Stimulated activated CD8-positive, alpha-beta memory T cell treated with anti-CD3 and anti-CD28 coated beads, Interleukin-15, amount 100 ng/mL, for 48 hours (primary cell): Measurements from ENCODE around the gene SORBS1.

ENCODE experiments used
- DNase-seq, 2 donors: peaks; one replicate each; pipeline ENCODE4 v3.0.0-alpha.2; 2020; ENCODE audit warnings: low read depth in 2 of 2

Gene SORBS1

GRCh38 chr10:95513941-95514392, 47.2 kb downstream of the SORBS1 start:
- peak; percentile 2 to 8 for DNase-seq

DNA sequence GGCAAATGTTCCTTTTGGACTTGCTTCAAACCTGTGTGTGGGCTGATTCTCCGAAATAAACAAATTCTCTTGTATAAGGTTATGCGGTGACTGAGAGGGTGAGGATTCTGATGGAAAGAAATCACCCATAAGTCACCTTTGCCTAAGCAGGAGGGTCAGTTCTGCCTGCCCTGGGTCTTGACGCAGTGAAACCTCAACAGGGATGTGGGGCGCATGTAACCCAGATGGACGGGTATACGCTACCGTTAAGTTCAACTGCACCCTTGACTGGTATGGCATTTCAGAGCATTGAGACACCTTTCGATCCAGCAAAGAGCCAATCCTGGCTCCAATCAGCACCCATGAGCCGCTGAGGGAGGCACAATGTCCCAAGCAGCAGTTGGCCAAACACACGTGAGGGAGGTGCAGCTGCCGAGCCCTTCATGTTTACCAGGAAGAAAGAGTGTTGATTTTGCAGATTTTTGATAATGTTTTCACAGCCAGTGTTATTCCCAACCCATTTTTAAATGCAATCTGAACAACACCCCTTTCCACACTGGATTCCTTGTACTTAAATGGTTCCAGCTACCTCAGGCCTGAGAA, 48.1 kb downstream of the SORBS1 start:
- DNase-seq = no peak

DNA sequence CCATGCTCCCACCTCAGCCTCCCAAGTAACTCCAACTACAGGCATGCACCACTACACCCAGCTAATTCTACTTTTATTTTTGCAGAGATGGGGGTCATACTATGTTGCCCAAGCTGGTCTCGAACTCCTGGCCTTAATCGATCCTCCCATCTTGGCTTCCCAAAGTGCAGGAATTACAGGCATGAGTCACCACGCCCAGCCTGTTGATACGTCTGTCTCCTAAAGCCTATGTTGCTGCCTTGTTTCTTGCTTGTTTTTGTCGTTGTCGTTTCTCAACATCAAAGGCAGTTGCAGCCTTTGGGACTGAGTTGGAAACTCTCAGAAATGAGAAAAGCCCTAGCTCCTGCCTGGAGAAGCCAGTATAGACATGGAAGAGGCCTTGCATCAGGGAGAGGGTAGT, 49.9 kb downstream of the SORBS1 start:
- no peak for DNase-seq

GRCh38 chr10:95509251-95509650, 51.9 kb downstream of the SORBS1 start:
- DNase-seq = no peak

- DNase-seq = no peak
These were observed 52.4 kb downstream of the SORBS1 start for GRCh38 chr10:95508730-95509129.

DNA sequence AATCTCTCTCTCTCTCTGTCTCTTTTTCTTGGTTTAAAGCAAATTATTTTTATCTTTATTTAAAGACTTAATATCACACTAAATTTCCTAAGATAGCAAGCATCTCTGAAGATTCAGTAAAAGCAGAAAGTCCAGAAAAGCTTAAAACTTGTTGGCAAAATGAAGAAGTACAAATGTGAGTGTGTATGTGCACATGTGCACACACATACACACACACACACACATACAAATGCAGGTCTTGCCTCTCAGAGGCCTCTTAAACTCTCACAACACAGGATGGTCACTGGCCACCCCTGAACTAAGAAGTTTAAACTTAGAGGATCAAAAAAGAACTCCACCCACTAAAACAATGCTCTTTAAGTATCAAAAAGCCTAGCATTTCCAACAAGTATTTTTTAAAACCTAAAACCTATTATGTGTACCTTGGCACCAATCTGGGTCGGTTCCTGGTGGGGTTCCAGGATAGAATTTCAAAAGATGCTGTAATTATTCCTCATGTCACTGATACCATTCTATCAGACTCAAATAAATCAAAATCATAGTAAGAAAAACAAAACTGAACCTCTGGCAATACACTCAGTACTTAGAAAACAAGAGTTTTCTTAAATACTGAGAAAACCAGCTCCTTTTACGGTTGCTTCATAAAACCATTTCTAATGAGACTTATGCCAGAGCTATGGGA, 55.0 kb downstream of the SORBS1 start:
- no peak for DNase-seq

DNA sequence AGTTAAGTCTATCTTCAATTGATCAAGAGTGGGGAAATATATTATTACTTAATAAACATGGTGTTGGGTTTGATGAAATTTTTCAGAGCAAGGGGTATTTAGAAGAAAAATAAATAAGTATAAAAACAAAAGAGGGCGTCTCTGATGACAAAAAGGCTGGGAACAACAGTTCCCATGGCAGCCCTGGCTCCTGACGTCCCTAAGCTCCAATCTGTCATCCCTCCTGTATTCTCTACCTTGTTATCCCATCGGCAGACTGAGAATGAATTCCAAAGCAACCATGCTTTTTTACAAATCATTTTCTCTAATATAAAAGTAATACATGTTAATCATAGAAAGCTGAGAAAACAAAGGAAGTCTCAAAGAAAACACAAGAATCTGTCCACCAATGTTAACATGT, 55.5 kb downstream of the SORBS1 start:
- no peak for DNase-seq

GRCh38 chr10:95505084-95505610, 56.0 kb downstream of the SORBS1 start:
- no peak for DNase-seq

DNA sequence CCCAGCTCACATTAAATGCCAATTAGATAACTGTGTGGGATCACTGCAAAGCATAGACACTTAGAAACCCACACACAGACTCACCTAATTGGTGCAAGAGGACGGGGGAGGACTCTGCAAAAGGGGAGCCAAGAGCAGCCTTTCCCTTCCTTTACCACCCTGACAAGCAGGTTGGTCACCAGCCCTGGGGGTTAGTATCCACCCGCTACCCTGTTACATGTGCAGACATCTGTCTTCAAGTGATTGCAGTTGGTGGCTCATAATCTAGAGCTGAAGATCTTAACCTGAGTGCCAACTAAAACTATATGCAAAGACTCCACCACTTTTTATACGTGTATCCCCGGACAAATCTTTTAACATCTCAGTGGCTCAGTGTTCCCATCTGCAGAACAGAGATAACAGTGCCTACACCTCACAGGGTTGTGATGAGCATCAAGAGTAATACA, 56.9 kb downstream of the SORBS1 start:
- no peak for DNase-seq

DNA sequence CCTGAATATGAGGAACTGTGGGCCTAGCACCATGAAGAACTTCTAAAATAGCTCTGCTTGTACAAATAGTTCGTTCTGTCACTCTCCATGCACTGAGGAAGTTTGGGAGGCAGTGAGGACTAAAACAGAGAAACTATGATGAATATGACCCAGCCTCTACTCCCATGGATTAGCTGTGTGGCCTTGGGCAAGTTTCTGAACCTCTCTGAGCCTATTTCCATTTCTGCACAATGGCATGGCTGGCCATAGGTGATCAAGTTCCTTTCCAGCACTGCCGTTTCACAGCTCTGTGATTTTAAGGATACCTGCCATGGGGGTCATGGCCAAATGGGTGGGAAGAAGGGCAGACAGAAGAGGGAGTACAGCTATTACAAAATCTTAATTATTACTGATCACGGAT, 57.6 kb downstream of the SORBS1 start:
- no peak for DNase-seq

DNA sequence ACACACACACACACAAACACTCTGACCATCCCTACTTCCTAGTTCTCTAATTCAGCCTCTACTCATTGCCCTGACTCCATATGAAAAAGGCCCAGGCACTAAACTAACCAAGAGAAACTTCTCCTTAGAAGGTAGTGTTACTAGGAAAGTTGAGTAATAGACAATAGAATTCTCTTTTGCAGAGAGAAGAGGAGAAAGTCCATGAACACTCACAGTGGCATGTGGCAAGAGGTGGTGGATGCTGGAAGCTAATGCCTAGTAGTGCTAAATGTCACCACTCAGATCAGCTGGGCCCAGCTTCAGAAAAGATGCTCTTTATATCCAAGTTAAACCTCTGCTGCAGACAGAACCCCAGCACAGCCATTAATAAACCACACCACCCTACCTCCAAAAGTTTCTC, 58.2 kb downstream of the SORBS1 start:
- no peak for DNase-seq

DNA sequence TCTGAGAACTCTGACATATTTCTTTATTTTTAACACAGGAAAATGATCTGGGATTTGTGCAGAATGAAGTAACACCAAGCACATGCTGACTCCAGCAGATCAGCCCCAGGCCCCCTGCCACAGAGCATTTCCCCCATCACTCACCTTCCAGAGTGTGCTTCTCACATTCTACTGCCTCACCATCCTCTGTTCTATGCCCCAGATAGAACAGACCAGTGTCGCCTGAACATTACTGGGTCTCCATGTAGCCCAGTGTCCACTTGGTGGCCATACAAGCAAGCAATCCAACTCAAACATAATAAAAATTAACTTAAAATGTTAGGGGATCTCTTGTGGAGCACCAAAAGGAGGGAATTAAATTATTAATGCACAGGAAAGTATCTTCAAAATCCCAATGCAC, 58.8 kb downstream of the SORBS1 start:
- DNase-seq = no peak

DNA sequence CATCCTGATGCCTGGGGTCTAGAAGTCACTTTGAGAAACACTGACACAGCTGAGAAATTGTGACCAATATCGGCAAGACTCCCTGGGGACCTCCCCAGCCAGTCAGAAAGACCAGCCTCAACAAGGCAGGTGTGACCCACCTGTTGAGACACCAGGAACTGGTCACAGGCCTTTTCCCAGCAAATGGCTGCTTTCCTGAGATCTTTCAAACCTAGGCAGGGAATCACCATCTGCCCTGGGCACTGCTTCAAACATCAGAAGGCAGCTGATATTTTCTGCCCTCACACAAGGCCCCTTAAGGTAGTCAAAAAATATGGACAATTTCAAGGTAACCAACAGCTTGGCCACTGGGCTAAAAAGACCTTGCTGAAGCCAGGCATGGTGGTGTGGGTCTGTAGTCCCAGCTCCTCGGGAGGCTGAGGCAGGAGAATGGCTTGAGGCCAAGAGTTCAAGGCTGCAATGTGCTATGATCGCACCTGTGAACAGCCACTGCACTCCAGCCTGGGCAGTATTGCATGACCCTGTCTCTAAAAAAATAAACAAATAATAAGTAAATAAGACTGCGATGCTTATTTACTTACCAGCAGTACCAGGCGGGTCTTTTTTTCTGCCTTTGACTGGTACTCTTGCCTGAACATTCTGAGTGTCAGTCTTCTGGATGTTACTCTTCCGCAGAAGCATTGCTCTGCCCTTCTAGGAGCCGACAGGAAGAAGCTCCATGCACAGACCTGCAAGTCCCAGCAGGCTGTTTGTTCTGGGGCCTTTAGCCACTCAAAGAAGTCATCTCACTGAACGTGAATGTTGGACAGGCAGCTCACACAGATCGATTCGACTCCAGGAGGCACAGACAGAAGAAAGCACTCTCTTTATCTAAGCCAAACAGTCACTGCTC, 59.7 kb downstream of the SORBS1 start:
- DNase-seq = no peak

- no peak for DNase-seq
These were observed 60.5 kb downstream of the SORBS1 start for GRCh38 chr10:95500649-95501048.

DNA sequence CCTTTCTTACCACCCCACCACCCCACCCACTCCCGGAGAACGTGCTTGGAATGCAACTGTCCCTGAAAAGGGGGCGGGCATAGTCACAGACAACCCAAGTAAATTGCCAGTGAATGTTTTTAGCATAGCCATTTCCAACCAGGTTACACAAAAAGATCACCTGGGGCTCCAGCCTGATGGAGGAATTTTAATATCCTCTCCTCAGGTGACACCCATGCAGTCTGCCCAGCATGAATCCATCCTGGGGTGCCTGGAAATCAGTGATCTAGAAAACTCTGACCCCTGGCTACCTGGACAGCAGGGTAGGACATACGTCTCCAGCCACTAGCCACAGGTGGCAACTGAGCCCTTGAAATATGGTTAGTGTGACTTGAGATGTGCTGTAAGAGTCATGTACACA, 61.1 kb downstream of the SORBS1 start:
- no peak for DNase-seq

DNA sequence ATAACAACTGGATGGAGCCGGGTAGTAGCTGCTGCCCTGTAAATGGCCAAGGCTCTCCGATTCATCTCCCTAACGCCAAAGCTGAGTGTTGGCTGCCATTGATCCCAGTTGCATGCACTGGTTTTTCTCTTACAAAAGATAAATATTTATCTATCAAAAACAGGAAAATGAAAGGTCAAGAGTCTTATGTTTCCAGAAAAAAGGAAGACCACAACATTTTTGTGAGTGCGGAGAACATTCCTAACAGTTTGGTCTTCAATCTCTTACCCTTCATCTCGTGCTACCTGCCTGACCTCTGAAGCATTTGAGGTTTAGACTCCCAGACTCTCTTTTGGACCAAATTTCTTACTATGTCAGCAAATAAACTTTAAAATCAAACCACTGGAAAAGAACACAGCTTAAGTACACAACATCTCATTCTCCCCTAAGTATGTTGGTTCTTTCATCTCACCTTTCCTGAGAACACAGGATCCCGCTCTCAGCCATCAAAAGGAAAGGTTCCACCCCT, 61.6 kb downstream of the SORBS1 start:
- DNase-seq = no peak

GRCh38 chr10:95496951-95497350, 64.2 kb downstream of the SORBS1 start:
- DNase-seq = no peak

- no peak for DNase-seq
These were observed 64.8 kb downstream of the SORBS1 start for GRCh38 chr10:95496246-95496911.

DNA sequence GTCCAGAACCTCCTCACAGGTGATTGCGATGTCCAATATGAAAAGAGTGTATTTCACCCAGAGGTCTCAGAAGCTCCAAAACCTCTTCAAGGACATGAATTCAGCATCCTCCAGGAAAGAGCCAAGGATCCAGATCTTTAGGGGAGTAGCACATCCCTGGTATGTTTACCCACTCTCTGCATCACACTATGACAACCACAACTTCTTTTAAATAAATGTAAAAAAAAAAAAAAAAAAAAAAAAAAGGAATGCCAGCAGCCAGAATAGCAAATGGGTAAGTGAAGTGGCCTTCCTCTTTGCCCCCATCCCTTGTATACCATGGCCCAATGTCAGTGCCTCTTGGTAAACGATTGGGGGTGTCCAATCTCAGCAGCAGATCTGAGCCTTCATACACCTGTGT, 67.3 kb downstream of the SORBS1 start:
- DNase-seq = no peak

DNA sequence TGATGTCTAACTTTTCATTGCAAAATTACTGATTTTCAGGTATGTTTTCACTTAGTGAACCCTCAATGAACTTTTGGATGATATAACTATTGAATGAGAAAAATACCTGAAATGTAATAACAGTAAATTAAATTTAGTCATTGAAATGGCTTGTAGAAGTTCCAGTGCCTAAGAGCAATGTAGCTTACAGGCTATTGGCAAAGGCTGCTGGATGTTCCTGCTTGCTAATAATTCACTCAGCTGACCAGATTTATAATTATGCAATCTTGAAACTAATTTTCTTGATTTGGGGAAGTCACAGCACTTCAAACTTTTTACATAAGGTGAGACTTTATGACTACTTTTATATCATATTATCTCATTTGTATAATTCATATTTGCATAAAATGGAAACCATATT, 73.2 kb downstream of the SORBS1 start:
- no peak for DNase-seq

GRCh38 chr10:95485056-95485844, 75.9 kb downstream of the SORBS1 start:
- DNase-seq = no peak
